BJ (cell line): ENCODE results near the gene RAD51B. TPM values are rescaled to one million over a fixed set of nuclear protein-coding genes. Genes with fewer than 3 reads are reported as not detected.

Experiments used
- CTCF ChIA-PET: fragments of 350-600 bp; formaldehyde crosslinking; extraction: SDS; loops from one replicate; lab custom pipeline; 2021; ENCODE audit warnings: antibody characterized with exemption, inconsistent platforms; lab: Yijun Ruan, JAX
- POLR2A ChIA-PET: fragments of 300-600 bp; sonication (Branson Sonifier 250); formaldehyde crosslinking; extraction: SDS; loops from one replicate; lab custom pipeline; 2021; ENCODE audit warnings: antibody characterized with exemption; lab: Charles Lee
- DNase-seq: peaks from one replicate; pipeline ENCODE4 v3.0.0-alpha.2; 2011; ENCODE audit warnings: low read depth
- H3K27me3 ChIP-seq: 2 replicates; pipeline ENCODE4 v1.6.0; 2011; ENCODE audit warnings: low read length; ENCODE audit not compliant: control insufficient read depth, insufficient read depth
- H3K36me3 ChIP-seq: 2 replicates; pipeline ENCODE4 v1.5.1; 2011; ENCODE audit warnings: low read length; ENCODE audit not compliant: control insufficient read depth, insufficient read depth
- H3K4me3 ChIP-seq: 2 replicates; pipeline ENCODE4 v1.5.1; 2011; ENCODE audit warnings: low read depth, mild to moderate bottlenecking, control low read depth, low read length
- CTCF ChIP-seq: IDR thresholded peaks from 2 replicates; pipeline ENCODE4 v1.5.1; 2011; ENCODE audit warnings: low read depth, mild to moderate bottlenecking, control low read depth, inconsistent platforms, low read length, moderate library complexity; ENCODE audit not compliant: insufficient read depth
- polyA plus RNA-seq: library from polyadenylated mRNA; depleted of rRNA; stranded (reverse); fragments of >200 nt; gene quantifications from 2 replicates; pipeline ENCODE4 v1.2.3, GENCODE V29; 2011

RAD51B gene
- polyA plus RNA-seq, 1 experiment, result 5.6 TPM

GRCh38 chr14:68655021-68655831, 835.6 kb downstream of the RAD51B start:
- ChIA-PET CTCF (interaction anchor here (0.8 to 2.2 kb wide), 5 partner anchors 9 to 196 kb away, joined by 3 to 8 read pairs (median 3); no protein-coding TSS in a partner anchor), POLR2A (no interaction called here)
- Histone ChIP-seq H3K36me3 (no peaks in the 10 kb centered on the region), H3K27me3 (no peaks in the 10 kb centered on the region), H3K4me3 (no peak overlapping the region)
- DNase-seq, result no peak
- TF ChIP-seq CTCF, result no peak

GRCh38 chr14:68655911-68656316, 836.3 kb downstream of the RAD51B start:
- no peaks in the 10 kb centered on the region for H3K36me3 ChIP-seq

GRCh38 chr14:68656452-68656851, 836.9 kb downstream of the RAD51B start:
- ChIA-PET POLR2A (interaction anchor here (0.6 kb wide), 1 partner anchor 394 kb away, joined by 9 read pairs; no protein-coding TSS in a partner anchor), CTCF (interaction anchor here (0.5 to 2.2 kb wide), 4 partner anchors 11 to 166 kb away, joined by 3 to 6 read pairs (median 4); no protein-coding TSS in a partner anchor)
- H3K4me3 ChIP-seq, result no peak overlapping the region
- H3K27me3 ChIP-seq, result no peaks in the 10 kb centered on the region
- H3K36me3 ChIP-seq, result no peaks in the 10 kb centered on the region
- no peak for DNase-seq
- no peak for TF ChIP-seq CTCF

More at GRCh38 chr14:68655911-68656316, 836.3 kb downstream of the RAD51B start:
- CTCF ChIA-PET, result interaction anchor here (0.5 to 2.2 kb wide), 5 partner anchors 8 to 165 kb away, joined by 3 to 8 read pairs (median 5); no protein-coding TSS in a partner anchor
- Histone ChIP-seq H3K27me3 (no peaks in the 10 kb centered on the region), H3K4me3 (no peak overlapping the region)
- no peak for DNase-seq
- POLR2A ChIA-PET, result interaction anchor here (0.6 kb wide), 1 partner anchor 395 kb away, joined by 9 read pairs; no protein-coding TSS in a partner anchor
- TF ChIP-seq CTCF, result peak; percentile 16; the same call in 1 of the 2 replicates

- CTCF ChIA-PET, result interaction anchor here (2.2 kb wide), 1 partner anchor 160 kb away, joined by 5 read pairs; no protein-coding TSS in a partner anchor
- Histone ChIP-seq H3K27me3 (no peaks in the 10 kb centered on the region), H3K4me3 (no peak overlapping the region), H3K36me3 (no peaks in the 10 kb centered on the region)
- DNase-seq, result no peak
- POLR2A ChIA-PET, result no interaction called here
- no peak for TF ChIP-seq CTCF
These were observed 837.9 kb downstream of the RAD51B start for GRCh38 chr14:68657300-68658028.
